CD4-positive, alpha-beta T cell (primary cell): ENCODE results near the gene NIM1K. TPM values are rescaled to one million over a fixed set of nuclear protein-coding genes. Genes with fewer than 3 reads are reported as not detected.

Experiments
- ATAC-seq: fragments of 200-7000 bp; cut with Tn5 transposase; one replicate; pipeline ENCODE4 v1.10.0; 2022; ENCODE audit warnings: mild to moderate bottlenecking; ENCODE audit not compliant: poor library complexity
- CTCF ChIA-PET: fragments of 350-600 bp; sonication (Branson Sonifier 250); formaldehyde crosslinking; loops from one replicate; lab custom pipeline; 2021; ENCODE audit warnings: antibody characterized with exemption, inconsistent platforms; lab: Charles Lee
- POLR2A ChIA-PET: fragments of 350-600 bp; sonication (Branson Sonifier 250); formaldehyde crosslinking; loops from one replicate; lab custom pipeline; 2021; ENCODE audit warnings: antibody characterized with exemption, inconsistent platforms; lab: Charles Lee
- DNase-seq, 14 experiments: peaks; one replicate each; pipeline ENCODE4 v3.0.0-alpha.2; 2013 to 2020; ENCODE audit warnings: mixed read lengths in 2 of 14
- H3K27ac ChIP-seq, 2 donors: one replicate each; pipeline versions ENCODE4 v1.5.1 to v1.7.0; 2013; ENCODE audit warnings: low read length in 2 of 2, low read depth in 1 of 2, mild to moderate bottlenecking in 1 of 2
- H3K27me3 ChIP-seq, 2 experiments: 1 replicate in 1 of 2; 2 replicates in 1 of 2; pipeline versions ENCODE4 v1.6.1 to v1.7.0; 2013; ENCODE audit warnings: low read length in 2 of 2, control low read depth in 1 of 2, mild to moderate bottlenecking in 1 of 2, moderate library complexity in 1 of 2; ENCODE audit not compliant: insufficient read depth in 2 of 2, control insufficient read depth in 1 of 2
- H3K36me3 ChIP-seq: one replicate; pipeline ENCODE4 v1.6.1; 2013; ENCODE audit warnings: low read length, control low read depth; ENCODE audit not compliant: insufficient read depth
- H3K4me1 ChIP-seq: one replicate; pipeline ENCODE4 v1.6.1; 2013; ENCODE audit warnings: low read length, control low read depth; ENCODE audit not compliant: insufficient read depth
- H3K4me3 ChIP-seq: one replicate; pipeline ENCODE4 v1.5.1; 2013; ENCODE audit warnings: mild to moderate bottlenecking, low read length, moderate library complexity
- H3K9me3 ChIP-seq, 2 experiments: 1 replicate in 1 of 2; 2 replicates in 1 of 2; pipeline versions ENCODE4 v1.6.1 to v1.7.0; 2013; ENCODE audit warnings: low read length in 2 of 2, mild to moderate bottlenecking in 2 of 2, control low read depth in 1 of 2, moderate library complexity in 1 of 2; ENCODE audit not compliant: control insufficient read depth in 1 of 2, insufficient read depth in 1 of 2
- H3K27ac Mint-ChIP-seq: one replicate; pipeline ENCODE4 v1.8.0; 2020; ENCODE audit warnings: mixed read lengths
- H3K27me3 Mint-ChIP-seq: one replicate; pipeline ENCODE4 v1.8.0; 2021; ENCODE audit warnings: mixed read lengths
- H3K36me3 Mint-ChIP-seq: one replicate; pipeline ENCODE4 v1.8.0; 2021; ENCODE audit warnings: low read depth, mixed read lengths
- H3K4me1 Mint-ChIP-seq: one replicate; pipeline ENCODE4 v1.8.0; 2021; ENCODE audit warnings: low read depth, mixed read lengths
- H3K4me3 Mint-ChIP-seq: one replicate; pipeline ENCODE4 v1.8.0; 2020; ENCODE audit warnings: mild to moderate bottlenecking, mixed read lengths
- H3K9me3 Mint-ChIP-seq: one replicate; pipeline ENCODE4 v1.8.0; 2020; ENCODE audit warnings: mixed read lengths
- intact Hi-C, 2 experiments: fragments of 100-400 bp; cut with DNase I in 1 of 2; cut with micrococcal nuclease in 1 of 2; formaldehyde crosslinking; loops; one replicate each; pipeline versions ENCODE4 v1.15.1 to v1.9.0; 2023 to 2025; cut with DNase I, micrococcal nuclease
- total RNA-seq, 174 experiments: library from RNA in 2 of 174; stranded (reverse) in 2 of 174; gene quantifications; one replicate each; pipeline ENCODE4 v1.2.3 and lab custom pipeline; 2021 to 2026
- TF ChIP-seq, protein P1 (sequence below): fragments of 200-600 bp; IDR thresholded peaks from one replicate; pipeline ENCODE4 v1.8.0; 2022; ENCODE audit warnings: antibody characterized with exemption, mild to moderate bottlenecking

Gene NIM1K
- total RNA-seq, 2 experiments from 2014 or later, result 0.08 to 0.44 TPM

DNA sequence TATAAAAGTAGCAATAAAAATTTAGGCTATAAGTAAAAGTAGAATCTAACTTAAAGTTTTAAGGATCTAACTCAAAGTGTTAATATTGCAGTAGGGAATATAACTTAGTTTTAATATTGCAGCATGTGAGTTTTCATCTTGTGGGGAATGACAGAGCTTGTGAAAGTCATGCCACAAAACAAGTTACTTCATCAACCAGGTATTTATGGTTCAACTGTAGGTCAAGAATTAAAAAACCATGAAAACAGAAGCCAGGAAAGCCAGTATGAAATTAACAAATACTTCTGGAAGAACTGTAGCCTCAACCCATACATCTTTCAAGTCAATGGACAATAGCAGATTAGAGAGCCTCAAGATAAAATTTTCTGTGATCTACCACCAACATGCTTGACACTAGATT is 102.2 kb downstream of the NIM1K start:
- TF ChIP-seq, protein P1, sequence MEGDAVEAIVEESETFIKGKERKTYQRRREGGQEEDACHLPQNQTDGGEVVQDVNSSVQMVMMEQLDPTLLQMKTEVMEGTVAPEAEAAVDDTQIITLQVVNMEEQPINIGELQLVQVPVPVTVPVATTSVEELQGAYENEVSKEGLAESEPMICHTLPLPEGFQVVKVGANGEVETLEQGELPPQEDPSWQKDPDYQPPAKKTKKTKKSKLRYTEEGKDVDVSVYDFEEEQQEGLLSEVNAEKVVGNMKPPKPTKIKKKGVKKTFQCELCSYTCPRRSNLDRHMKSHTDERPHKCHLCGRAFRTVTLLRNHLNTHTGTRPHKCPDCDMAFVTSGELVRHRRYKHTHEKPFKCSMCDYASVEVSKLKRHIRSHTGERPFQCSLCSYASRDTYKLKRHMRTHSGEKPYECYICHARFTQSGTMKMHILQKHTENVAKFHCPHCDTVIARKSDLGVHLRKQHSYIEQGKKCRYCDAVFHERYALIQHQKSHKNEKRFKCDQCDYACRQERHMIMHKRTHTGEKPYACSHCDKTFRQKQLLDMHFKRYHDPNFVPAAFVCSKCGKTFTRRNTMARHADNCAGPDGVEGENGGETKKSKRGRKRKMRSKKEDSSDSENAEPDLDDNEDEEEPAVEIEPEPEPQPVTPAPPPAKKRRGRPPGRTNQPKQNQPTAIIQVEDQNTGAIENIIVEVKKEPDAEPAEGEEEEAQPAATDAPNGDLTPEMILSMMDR, result no peak
- H3K4me3 ChIP-seq, result no peak overlapping the region
- Mint-ChIP-seq H3K9me3 (no peaks in the 10 kb centered on the region), H3K27me3 (no peaks in the 10 kb centered on the region), H3K4me1 (peaks cover 5% of the 10 kb centered on the region), H3K36me3 (peaks cover 89% of the 10 kb centered on the region), H3K27ac (no peak overlapping the region), H3K4me3 (no peak overlapping the region)
- CTCF ChIA-PET, result no interaction called here
- H3K36me3 ChIP-seq, result peaks cover 80% of the 10 kb centered on the region
- H3K27me3 ChIP-seq, result no peaks in the 10 kb centered on the region
- POLR2A ChIA-PET, result no interaction called here
- ATAC-seq (no peak), DNase-seq (no peak)
- intact Hi-C loops, result no loop called here
- H3K27ac ChIP-seq, result no peak overlapping the region
- no peaks in the 10 kb centered on the region for H3K9me3 ChIP-seq
- no peaks in the 10 kb centered on the region for H3K4me1 ChIP-seq

DNA sequence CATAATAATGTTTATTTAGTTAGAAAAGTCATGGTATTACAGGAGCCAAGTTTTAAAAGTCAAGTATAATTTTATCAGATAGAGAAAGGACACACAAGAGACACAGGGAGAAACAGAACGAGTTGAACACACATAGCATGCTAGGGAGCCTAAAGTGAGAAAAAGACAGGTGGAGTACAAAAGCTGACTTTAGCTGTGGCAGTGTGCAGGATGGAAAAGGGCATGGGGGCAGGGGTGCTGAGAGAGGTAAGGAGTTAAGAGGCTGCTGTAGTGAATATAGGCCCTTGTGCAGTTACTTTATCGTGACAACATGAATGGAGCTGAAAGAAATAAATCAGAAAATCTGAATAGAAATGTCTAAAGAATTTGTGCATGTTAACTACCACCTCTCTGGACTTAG is 103.2 kb downstream of the NIM1K start:
- Histone ChIP-seq H3K4me3 (no peak overlapping the region), H3K9me3 (no peaks in the 10 kb centered on the region), H3K27me3 (no peaks in the 10 kb centered on the region), H3K4me1 (no peaks in the 10 kb centered on the region), H3K36me3 (peaks cover 77% of the 10 kb centered on the region), H3K27ac (no peak overlapping the region)
- Mint-ChIP-seq H3K4me1 (peaks cover 5% of the 10 kb centered on the region), H3K27me3 (no peaks in the 10 kb centered on the region), H3K4me3 (no peak overlapping the region), H3K36me3 (peaks cover 90% of the 10 kb centered on the region), H3K9me3 (no peaks in the 10 kb centered on the region), H3K27ac (no peak overlapping the region)
- TF ChIP-seq, protein P1, result no peak
- CTCF ChIA-PET, result no interaction called here
- intact Hi-C loops, result no loop called here
- DNase-seq (no peak), ATAC-seq (no peak)
- POLR2A ChIA-PET, result no interaction called here

DNA sequence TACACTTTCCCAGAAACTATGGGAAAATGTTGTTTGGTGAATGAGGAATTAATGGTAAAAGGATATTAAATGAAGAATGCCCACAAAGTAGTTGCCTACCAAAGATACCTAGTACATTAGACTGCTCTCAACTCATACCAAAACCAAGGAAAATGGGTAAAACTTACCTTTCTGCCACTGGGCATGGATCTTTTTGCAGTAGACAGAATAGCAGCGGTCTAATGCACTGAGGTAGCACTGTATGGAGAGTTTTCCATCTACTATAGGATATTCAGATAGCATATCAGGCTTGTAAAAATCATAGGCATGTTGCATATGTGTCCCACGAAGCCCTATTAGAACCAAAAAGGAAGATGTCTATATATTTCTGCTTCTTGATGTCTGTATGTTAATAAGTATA is 104.8 kb downstream of the NIM1K start:
- intact Hi-C loops, result no loop called here
- H3K27ac Mint-ChIP-seq, result no peak overlapping the region
- H3K27me3 ChIP-seq, result no peaks in the 10 kb centered on the region
- no peak overlapping the region for H3K27ac ChIP-seq
- no peak overlapping the region for H3K4me3 ChIP-seq
- H3K9me3 ChIP-seq, result no peaks in the 10 kb centered on the region
- no peak overlapping the region for H3K4me3 Mint-ChIP-seq
- DNase-seq (no peak), ATAC-seq (no peak)
- peaks cover 17% of the 10 kb centered on the region for H3K4me1 Mint-ChIP-seq
- no peaks in the 10 kb centered on the region for H3K27me3 Mint-ChIP-seq
- peaks cover 85% of the 10 kb centered on the region for H3K36me3 Mint-ChIP-seq
- no peaks in the 10 kb centered on the region for H3K4me1 ChIP-seq
- no peaks in the 10 kb centered on the region for H3K9me3 Mint-ChIP-seq
- ChIA-PET POLR2A (no interaction called here), CTCF (no interaction called here)
- TF ChIP-seq, protein P1, result no peak
- H3K36me3 ChIP-seq, result peaks cover 67% of the 10 kb centered on the region
